OCI-LY1 (cell line): ENCODE data around the gene KRTAP10-2.

Experiments used
- H2AFZ ChIP-seq: fragments of 200-600 bp; sonication (generic), shearing (Covaris generic); 2 replicates; pipeline ENCODE4 v1.6.0; 2014; ENCODE audit warnings: antibody characterized with exemption, mild to moderate bottlenecking, low read length
- H3F3A ChIP-seq: fragments of 200-600 bp; sonication (generic), shearing (Covaris generic); 2 replicates; pipeline ENCODE4 v1.6.0; 2014; ENCODE audit warnings: mild to moderate bottlenecking, antibody characterized with exemption, low read length, moderate library complexity; ENCODE audit not compliant: insufficient read depth
- H3K27ac ChIP-seq: fragments of 200-600 bp; sonication (generic); 2 replicates; pipeline ENCODE4 v1.5.1; 2014; ENCODE audit warnings: low read length, mixed run types, mild to moderate bottlenecking, low read depth; ENCODE audit not compliant: poor library complexity, severe bottlenecking
- H3K27me3 ChIP-seq: fragments of 200-600 bp; sonication (generic); 2 replicates; pipeline ENCODE4 v1.6.0; 2014; ENCODE audit warnings: antibody characterized with exemption, mild to moderate bottlenecking, low read length, moderate library complexity; ENCODE audit not compliant: insufficient read depth
- H3K36me3 ChIP-seq: fragments of 200-600 bp; sonication (generic); 2 replicates; pipeline ENCODE4 v1.6.1; 2014; ENCODE audit warnings: mild to moderate bottlenecking, antibody characterized with exemption, low read length, moderate library complexity, mixed read lengths; ENCODE audit not compliant: insufficient read depth
- H3K4me1 ChIP-seq: fragments of 200-600 bp; sonication (generic); 2 replicates; pipeline ENCODE4 v1.5.1; 2014; ENCODE audit warnings: mild to moderate bottlenecking, low read length, moderate library complexity; ENCODE audit not compliant: insufficient read depth, severe bottlenecking
- H3K4me2 ChIP-seq: fragments of 200-600 bp; sonication (generic), shearing (Covaris generic); 2 replicates; pipeline ENCODE4 v1.6.1; 2014; ENCODE audit warnings: low read length
- H3K4me3 ChIP-seq: fragments of 200-600 bp; sonication (generic); 2 replicates; pipeline ENCODE4 v1.5.1; 2014; ENCODE audit warnings: low read length, low read depth, mild to moderate bottlenecking, mixed read lengths; ENCODE audit not compliant: poor library complexity, severe bottlenecking
- H3K79me2 ChIP-seq: fragments of 200-600 bp; shearing (Covaris generic); 2 replicates; pipeline ENCODE4 v1.6.1; 2016; ENCODE audit warnings: mixed run types, low read length, mixed read lengths; ENCODE audit not compliant: insufficient read depth
- H3K9ac ChIP-seq: fragments of 200-600 bp; sonication (generic), shearing (Covaris generic); 2 replicates; pipeline ENCODE4 v1.6.1; 2014; ENCODE audit warnings: mild to moderate bottlenecking, low read length, mixed read lengths
- H3K9me2 ChIP-seq: fragments of 200-600 bp; sonication (generic), shearing (Covaris generic); 2 replicates; pipeline ENCODE4 v1.6.1; 2014; ENCODE audit warnings: low read depth, mild to moderate bottlenecking, low read length, mixed read lengths
- H3K9me3 ChIP-seq: fragments of 200-600 bp; shearing (Covaris generic); 2 replicates; pipeline ENCODE4 v1.6.1; 2014; ENCODE audit warnings: low read length, mixed read lengths
- H4K20me1 ChIP-seq: fragments of 200-600 bp; sonication (generic), shearing (Covaris generic); 2 replicates; pipeline ENCODE4 v1.6.0; 2016; ENCODE audit warnings: mild to moderate bottlenecking, low read length; ENCODE audit not compliant: insufficient read depth
- EZH2 ChIP-seq: fragments of 200-600 bp; sonication (generic), shearing (Covaris generic); IDR thresholded peaks from 2 replicates; pipeline ENCODE4 v1.8.0; 2017; ENCODE audit warnings: borderline replicate concordance, mixed run types, mild to moderate bottlenecking, antibody characterized with exemption, low read length, moderate library complexity, mixed read lengths
- TF ChIP-seq, protein P1 (sequence below): fragments of 200-600 bp; sonication (generic), shearing (Covaris generic); IDR thresholded peaks from 2 replicates; pipeline ENCODE4 v1.5.1; 2017; ENCODE audit warnings: mild to moderate bottlenecking, antibody characterized with exemption, low read length, moderate library complexity, mixed read lengths

The KRTAP10-2 gene

DNA sequence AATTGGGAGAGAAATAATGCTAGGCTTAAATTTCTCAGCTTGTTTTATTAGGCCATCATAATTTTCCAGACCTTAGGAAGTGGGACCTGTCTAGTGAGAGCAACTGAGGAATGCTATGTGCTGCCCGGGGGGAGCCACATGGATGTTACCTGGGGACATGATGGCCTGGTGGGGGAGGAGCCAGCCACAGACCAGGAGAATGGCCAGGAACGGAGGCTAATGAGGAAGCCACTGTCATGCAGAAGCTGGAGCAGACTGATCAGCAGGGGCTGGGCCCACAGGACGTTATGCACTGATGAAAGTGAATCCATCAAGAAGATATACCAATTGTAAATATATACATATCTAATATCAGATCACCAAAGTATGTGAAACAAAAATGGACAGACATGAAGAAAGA, 6.7 kb downstream of the KRTAP10-2 start:
- Histone ChIP-seq H3K4me1 (no peaks in the 10 kb centered on the region), H3K79me2 (no peaks in the 10 kb centered on the region), H3K9ac (no peak overlapping the region), H3K27me3 (peaks cover 6% of the 10 kb centered on the region; the same call in 1 of the 2 replicates), H3K9me3 (peaks cover 8% of the 10 kb centered on the region), H3K4me2 (no peak overlapping the region), H3F3A (no peaks in the 10 kb centered on the region), H2AFZ (no peak overlapping the region), H3K27ac (no peak overlapping the region), H3K4me3 (no peak overlapping the region), H3K36me3 (no peaks in the 10 kb centered on the region; the same call in 1 of the 2 replicates), H4K20me1 (no peaks in the 10 kb centered on the region), H3K9me2 (no peaks in the 10 kb centered on the region)
- TF ChIP-seq, protein P1, sequence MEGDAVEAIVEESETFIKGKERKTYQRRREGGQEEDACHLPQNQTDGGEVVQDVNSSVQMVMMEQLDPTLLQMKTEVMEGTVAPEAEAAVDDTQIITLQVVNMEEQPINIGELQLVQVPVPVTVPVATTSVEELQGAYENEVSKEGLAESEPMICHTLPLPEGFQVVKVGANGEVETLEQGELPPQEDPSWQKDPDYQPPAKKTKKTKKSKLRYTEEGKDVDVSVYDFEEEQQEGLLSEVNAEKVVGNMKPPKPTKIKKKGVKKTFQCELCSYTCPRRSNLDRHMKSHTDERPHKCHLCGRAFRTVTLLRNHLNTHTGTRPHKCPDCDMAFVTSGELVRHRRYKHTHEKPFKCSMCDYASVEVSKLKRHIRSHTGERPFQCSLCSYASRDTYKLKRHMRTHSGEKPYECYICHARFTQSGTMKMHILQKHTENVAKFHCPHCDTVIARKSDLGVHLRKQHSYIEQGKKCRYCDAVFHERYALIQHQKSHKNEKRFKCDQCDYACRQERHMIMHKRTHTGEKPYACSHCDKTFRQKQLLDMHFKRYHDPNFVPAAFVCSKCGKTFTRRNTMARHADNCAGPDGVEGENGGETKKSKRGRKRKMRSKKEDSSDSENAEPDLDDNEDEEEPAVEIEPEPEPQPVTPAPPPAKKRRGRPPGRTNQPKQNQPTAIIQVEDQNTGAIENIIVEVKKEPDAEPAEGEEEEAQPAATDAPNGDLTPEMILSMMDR, result no peak
- no peak for TF ChIP-seq EZH2

GRCh38 chr21:44542716-44543115, 8.6 kb downstream of the KRTAP10-2 start:
- no peaks in the 10 kb centered on the region for H3K4me1 ChIP-seq
- no peaks in the 10 kb centered on the region for H4K20me1 ChIP-seq
- no peak overlapping the region for H3K4me3 ChIP-seq
- peaks cover 6% of the 10 kb centered on the region; the same call in 1 of the 2 replicates for H3K27me3 ChIP-seq
- no peaks in the 10 kb centered on the region; the same call in 1 of the 2 replicates for H3K36me3 ChIP-seq
- H3K9me3 ChIP-seq, result peaks cover 8% of the 10 kb centered on the region
- TF ChIP-seq EZH2, result no peak
- TF ChIP-seq, protein P1, result no peak
- no peaks in the 10 kb centered on the region for H3K9me2 ChIP-seq
- H3F3A ChIP-seq, result no peaks in the 10 kb centered on the region
- no peaks in the 10 kb centered on the region for H3K79me2 ChIP-seq
- H3K27ac ChIP-seq, result no peak overlapping the region
- H3K4me2 ChIP-seq, result no peak overlapping the region
- no peak overlapping the region for H2AFZ ChIP-seq
- no peak overlapping the region for H3K9ac ChIP-seq

- Histone ChIP-seq H2AFZ (no peak overlapping the region), H3K9ac (no peak overlapping the region), H3K27ac (no peak overlapping the region), H4K20me1 (no peaks in the 10 kb centered on the region), H3F3A (no peaks in the 10 kb centered on the region), H3K9me2 (no peaks in the 10 kb centered on the region), H3K9me3 (no peaks in the 10 kb centered on the region), H3K4me2 (no peak overlapping the region), H3K4me3 (no peak overlapping the region), H3K27me3 (no peaks in the 10 kb centered on the region), H3K36me3 (no peaks in the 10 kb centered on the region; the same call in 1 of the 2 replicates), H3K4me1 (no peaks in the 10 kb centered on the region), H3K79me2 (no peaks in the 10 kb centered on the region)
- no peak for TF ChIP-seq EZH2
- TF ChIP-seq, protein P1, result no peak
Observed at GRCh38 chr21:44540741-44541288, 10.5 kb downstream of the KRTAP10-2 start.
